Aorta (tissue), 5 donors: ENCODE results near the gene WDR45. TPM values are rescaled to one million over a fixed set of nuclear protein-coding genes. Genes with fewer than 3 reads are reported as not detected.

ENCODE experiments used
- ATAC-seq: fragments of 200-7000 bp; cut with Tn5 transposase; one replicate; pipeline ENCODE4 v1.9.1; 2022; ENCODE audit warnings: moderate library complexity; ENCODE audit not compliant: low FRiP score
- DNase-seq, 2 donors: peaks; one replicate each; pipeline ENCODE4 v3.0.0-alpha.2; 2020
- H3K27ac ChIP-seq, 2 donors: one replicate each; pipeline ENCODE4 v1.5.1; 2013; ENCODE audit warnings: low read length in 2 of 2, mild to moderate bottlenecking in 2 of 2, moderate library complexity in 2 of 2, control low read depth in 1 of 2, inconsistent platforms in 1 of 2, low read depth in 1 of 2
- H3K27me3 ChIP-seq, 2 donors: one replicate each; pipeline ENCODE4 v1.6.1; 2013; ENCODE audit warnings: control low read depth in 1 of 2, low read length in 1 of 2, mild to moderate bottlenecking in 1 of 2, moderate library complexity in 1 of 2; ENCODE audit not compliant: insufficient read depth in 2 of 2, control insufficient read depth in 1 of 2
- H3K36me3 ChIP-seq, 2 donors: one replicate each; pipeline ENCODE4 v1.6.1; 2013; ENCODE audit warnings: control low read depth in 1 of 2, low read length in 1 of 2, mild to moderate bottlenecking in 1 of 2; ENCODE audit not compliant: insufficient read depth in 2 of 2, control insufficient read depth in 1 of 2
- H3K4me1 ChIP-seq, 2 donors: one replicate each; pipeline ENCODE4 v1.6.1; 2013; ENCODE audit warnings: low read length in 2 of 2, control low read depth in 1 of 2, mild to moderate bottlenecking in 1 of 2, moderate library complexity in 1 of 2; ENCODE audit not compliant: insufficient read depth in 2 of 2, control insufficient read depth in 1 of 2
- H3K4me3 ChIP-seq, 2 donors: one replicate each; pipeline ENCODE4 v1.5.1; 2013; ENCODE audit warnings: low read length in 2 of 2, control low read depth in 1 of 2, mild to moderate bottlenecking in 1 of 2
- H3K9me3 ChIP-seq: one replicate; pipeline ENCODE4 v1.6.1; 2013; ENCODE audit warnings: mild to moderate bottlenecking, low read length; ENCODE audit not compliant: control insufficient read depth
- WGBS, 2 donors: extraction: QIAGEN DNeasy Blood & Tissue Kit; methylation state at CpG; one replicate each; pipeline ENCODE4 v1.1.7; 2013; 5-methylcytosine and 5-hydroxymethylcytosine counted together
- intact Hi-C, 2 donors: fragments of 100-400 bp; cut with DNase I; formaldehyde crosslinking; loops; one replicate each; pipeline versions ENCODE4 v1.14.2 to v1.15.0; 2022
- polyA plus RNA-seq, 2 donors: library from polyadenylated mRNA; stranded (reverse); fragments of 200-250 nt; gene quantifications; one replicate each; pipeline ENCODE4 v1.2.3, GENCODE V29; 2013
- total RNA-seq, 2 donors: library from RNA; stranded (reverse); fragmentation: NEBNext Ultra II Directional; extraction: Animal tissue kit (Norgen Biotek cat#: 25700); gene quantifications; one replicate each; pipeline ENCODE4 v1.2.1, GENCODE V29; 2021
- donor health status: healthy with polysubstance abuse.
- donor health status: Bipolar disorder and iron deficiency.
- donor health status: DM: no; HTN: no; CAD: no.
- donor health status: DM: no; HTN: no; CAD: no.
- donor health status: DM: yes; HTN: yes; CAD: no.

WDR45 gene
- total and polyA plus RNA-seq, 4 donors: 66.1 to 236 (median 78.7) TPM

- peak; percentile 93 for ATAC-seq
- intact Hi-C loops: loop anchor here in 1 of 2 donors (5.0 kb wide), 2 partner anchors 41 to 86 kb away; partner anchors contain the start of genes GRIPAP1 and OTUD5
These were observed 36.3 kb downstream of the WDR45 start, which contains the start of gene TFE3 for GRCh38 chrX:49043220-49043986. Gene TFE3, minus strand, starts transcription at chrX:49043357. Its CDS starts 131 bp downstream, at chrX:49043226.

GRCh38 chrX:49042581-49043219 is 37.0 kb downstream of the WDR45 start:
- WGBS, 2 donors: 1 to 36% methylated on average over 29 of the region's 29 CpGs
- H3K4me1 ChIP-seq: no peaks in the 10 kb centered on the region
- no peak for ATAC-seq
- peak in 1 of 2 donors; percentile 75 for DNase-seq
- intact Hi-C loops: loop anchor here in 1 of 2 donors (5.0 kb wide), 2 partner anchors 40 to 85 kb away; partner anchors contain the start of genes GRIPAP1 and OTUD5
- H3K4me3 ChIP-seq: peak overlapping the region; percentile 32 to 77
- no peaks in the 10 kb centered on the region for H3K9me3 ChIP-seq
- H3K27ac ChIP-seq: peak overlapping the region; percentile 50 to 93
- H3K36me3 ChIP-seq: peaks cover 0 to 11% of the 10 kb centered on the region in 2 donors
- H3K27me3 ChIP-seq: no peaks in the 10 kb centered on the region

More at GRCh38 chrX:49043220-49043986, 36.3 kb downstream of the WDR45 start, which contains the start of gene TFE3:
- Histone ChIP-seq H3K36me3 (peaks cover 0 to 6% of the 10 kb centered on the region in 2 donors), H3K9me3 (no peaks in the 10 kb centered on the region), H3K4me3 (peak within 1 kb of the TSS; percentile 32 to 77), H3K27ac (peak within 1 kb of the TSS; percentile 50 to 93), H3K4me1 (no peaks in the 10 kb centered on the region), H3K27me3 (no peaks in the 10 kb centered on the region)
- WGBS, 2 donors: 0 to 35% methylated on average over 53 to 67 of the region's 67 CpGs
- peak; percentile 98 to 99 for DNase-seq

- H3K36me3 ChIP-seq: peaks cover 0 to 12% of the 10 kb centered on the region in 2 donors
- WGBS, 2 donors: 1 to 22% methylated on average over 10 of the region's 10 CpGs
- no peaks in the 10 kb centered on the region for H3K27me3 ChIP-seq
- intact Hi-C loops: loop anchor here (2.0 to 5.0 kb wide), 3 partner anchors 40 to 85 kb away; partner anchors contain the start of genes GRIPAP1 (in 1 of the 2) and OTUD5 (in 1 of the 2)
- peak overlapping the region in 1 of 2 donors; percentile 93 for H3K27ac ChIP-seq
- H3K9me3 ChIP-seq: no peaks in the 10 kb centered on the region
- H3K4me3 ChIP-seq: peak overlapping the region; percentile 32 to 77
- H3K4me1 ChIP-seq: no peaks in the 10 kb centered on the region
- no peak for DNase-seq
- no peak for ATAC-seq
These were observed 37.7 kb downstream of the WDR45 start for GRCh38 chrX:49041744-49042580.

GRCh38 chrX:49040376-49040955 is 39.2 kb downstream of the WDR45 start:
- ATAC-seq (no peak), DNase-seq (no peak)
- 18 to 25% methylated on average over 7 of the region's 7 CpGs for WGBS, 2 donors
- H3K36me3 ChIP-seq: peaks cover 0 to 12% of the 10 kb centered on the region in 2 donors
- intact Hi-C loops: loop anchor here (2.0 to 5.0 kb wide), 3 partner anchors 38 to 83 kb away; partner anchors contain the start of genes GRIPAP1 (in 1 of the 2) and OTUD5 (in 1 of the 2)
- no peaks in the 10 kb centered on the region for H3K4me1 ChIP-seq
- H3K27ac ChIP-seq: peak overlapping the region in 1 of 2 donors; percentile 26
- H3K27me3 ChIP-seq: no peaks in the 10 kb centered on the region
- no peaks in the 10 kb centered on the region for H3K9me3 ChIP-seq
- H3K4me3 ChIP-seq: no peak overlapping the region

GRCh38 chrX:49039598-49040375 is 39.9 kb downstream of the WDR45 start:
- H3K27me3 ChIP-seq: no peaks in the 10 kb centered on the region
- H3K9me3 ChIP-seq: no peaks in the 10 kb centered on the region
- H3K4me1 ChIP-seq: no peaks in the 10 kb centered on the region
- WGBS, 2 donors: 10 to 21% methylated on average over 9 of the region's 9 CpGs
- H3K4me3 ChIP-seq: no peak overlapping the region
- H3K27ac ChIP-seq: peak overlapping the region in 1 of 2 donors; percentile 69
- DNase-seq (peak; percentile 80 to 87), ATAC-seq (peak; percentile 55)
- peaks cover 0 to 12% of the 10 kb centered on the region in 2 donors for H3K36me3 ChIP-seq
- intact Hi-C loops: loop anchor here (2.0 to 5.0 kb wide), 3 partner anchors 37 to 82 kb away; partner anchors contain the start of genes GRIPAP1 (in 1 of the 2) and OTUD5 (in 1 of the 2)

- Histone ChIP-seq H3K9me3 (no peaks in the 10 kb centered on the region), H3K4me1 (no peaks in the 10 kb centered on the region), H3K27me3 (no peaks in the 10 kb centered on the region), H3K4me3 (no peak overlapping the region), H3K27ac (no peak overlapping the region), H3K36me3 (peaks cover 0 to 18% of the 10 kb centered on the region in 2 donors)
- DNase-seq: no peak
- no peak for ATAC-seq
- WGBS, 2 donors: 89 to 90% methylated on average over 15 of the region's 15 CpGs
- intact Hi-C loops: no loop called here
These were observed 41.7 kb downstream of the WDR45 start for GRCh38 chrX:49037883-49038475.

GRCh38 chrX:49030283-49030682 is 49.4 kb downstream of the WDR45 start:
- intact Hi-C loops: no loop called here
- H3K9me3 ChIP-seq: no peaks in the 10 kb centered on the region
- no peak for DNase-seq
- H3K27me3 ChIP-seq: no peaks in the 10 kb centered on the region
- H3K4me1 ChIP-seq: no peaks in the 10 kb centered on the region
- H3K27ac ChIP-seq: no peak overlapping the region
- H3K36me3 ChIP-seq: peaks cover 3 to 6% of the 10 kb centered on the region in 2 donors
- 33 to 57% methylated on average over 6 of the region's 6 CpGs for WGBS, 2 donors
- peak; percentile 43 for ATAC-seq
- H3K4me3 ChIP-seq: no peak overlapping the region
